HepG2 (cell line): ENCODE results near the gene CTSW. TPM values are rescaled to one million over a fixed set of nuclear protein-coding genes. Genes with fewer than 3 reads are reported as not detected.
A peak's percentile ranks its signal among the peaks of the same experiment; 100 is the strongest.

Experiments
- DNMT1 ChIP-seq: sonication (generic); formaldehyde crosslinking; IDR thresholded peaks from 2 replicates; pipeline ENCODE4 v1.5.1; 2020; ENCODE audit warnings: mild to moderate bottlenecking, missing genetic modification reagents
- MLLT10 ChIP-seq: sonication (generic); formaldehyde crosslinking; IDR thresholded peaks from 2 replicates; pipeline ENCODE4 v1.4.0; 2020; ENCODE audit warnings: missing genetic modification reagents
- PAF1 ChIP-seq: IDR thresholded peaks from 2 replicates; pipeline ENCODE4 v1.6.1; 2016; ENCODE audit warnings: missing genetic modification reagents, missing compliant biosample characterization
- RNF2 ChIP-seq: fragments of 450-650 bp; conservative IDR thresholded peaks from 2 replicates; pipeline ENCODE4 v1.6.1; 2016; ENCODE audit warnings: low read depth
- SETDB1 ChIP-seq: sonication (generic); formaldehyde crosslinking; IDR thresholded peaks from 2 replicates; pipeline ENCODE4 v1.5.1; 2020; ENCODE audit warnings: missing genetic modification reagents, mild to moderate bottlenecking, borderline replicate concordance
- TEAD2 ChIP-seq: sonication (generic); formaldehyde crosslinking; IDR thresholded peaks from 2 replicates; pipeline ENCODE4 v1.9.0; 2021; ENCODE audit warnings: missing genetic modification reagents
- ZBTB3 ChIP-seq: sonication (generic); formaldehyde crosslinking; IDR thresholded peaks from 2 replicates; pipeline ENCODE4 v1.4.0; 2020; ENCODE audit warnings: low read depth, mild to moderate bottlenecking, moderate library complexity, missing genetic modification reagents, borderline replicate concordance
- ZNF20 ChIP-seq: sonication (generic); formaldehyde crosslinking; IDR thresholded peaks from 2 replicates; pipeline ENCODE4 v1.4.0; 2020; ENCODE audit warnings: mild to moderate bottlenecking, moderate library complexity, missing genetic modification reagents
- ZNF264 ChIP-seq: sonication (generic); formaldehyde crosslinking; IDR thresholded peaks from 2 replicates; pipeline ENCODE4 v1.4.0; 2020; ENCODE audit warnings: missing genetic modification reagents
- ZNF557 ChIP-seq: sonication (generic); formaldehyde crosslinking; IDR thresholded peaks from 2 replicates; pipeline ENCODE4 v1.4.0; 2020; ENCODE audit warnings: missing genetic modification reagents
- ZNF7 ChIP-seq: IDR thresholded peaks from 2 replicates; pipeline ENCODE4 v1.6.1; 2016; ENCODE audit warnings: missing biosample characterization, missing genetic modification reagents
- ZNF713 ChIP-seq: sonication (generic); formaldehyde crosslinking; IDR thresholded peaks from 2 replicates; pipeline ENCODE4 v1.4.0; 2020; ENCODE audit warnings: mild to moderate bottlenecking, missing genetic modification reagents
- polyA plus RNA-seq, 8 experiments: library from polyadenylated mRNA; depleted of rRNA in 3 of 8; stranded (reverse) in 7 of 8; unstranded in 1 of 8; fragments of >200 nt; fragmentation: Illumina TruSeq in 4 of 8; extraction: Trizol in 4 of 8; gene quantifications; 2 replicates each; pipeline versions ENCODE4 v1.2.1 to v1.2.3, GENCODE V29; 2011 to 2016; ENCODE audit warnings: low read depth in 4 of 8, missing spikeins in 1 of 8, mixed read lengths in 1 of 8; ENCODE audit not compliant: insufficient read depth in 1 of 8
- total RNA-seq, 5 experiments: library from RNA; depleted of rRNA; stranded (reverse); fragments of >200 nt; fragmentation: Illumina TruSeq; extraction: Trizol; gene quantifications; 2 replicates each; pipeline ENCODE4 v1.2.3, GENCODE V29; 2016; ENCODE audit warnings: low read depth in 1 of 5
- TF ChIP-seq, protein P1 (sequence below): sonication (generic); formaldehyde crosslinking; IDR thresholded peaks from 2 replicates; pipeline ENCODE4 v1.4.0; 2020; ENCODE audit warnings: missing genetic modification reagents, mild to moderate bottlenecking, borderline replicate concordance
- TF ChIP-seq, protein P2 (sequence below): sonication (generic); formaldehyde crosslinking; IDR thresholded peaks from 2 replicates; pipeline ENCODE4 v1.5.1; 2020; ENCODE audit warnings: missing genetic modification reagents, mild to moderate bottlenecking, borderline replicate concordance
- TF ChIP-seq, protein P3 (sequence below): sonication (generic); formaldehyde crosslinking; IDR thresholded peaks from 2 replicates; pipeline ENCODE4 v1.4.0; 2020; ENCODE audit warnings: missing genetic modification reagents
- TF ChIP-seq, protein P4 (sequence below): sonication (generic); formaldehyde crosslinking; IDR thresholded peaks from 2 replicates; pipeline ENCODE4 v1.4.0; 2020; ENCODE audit warnings: missing genetic modification reagents
- TF ChIP-seq, protein P5 (sequence below): sonication (generic); formaldehyde crosslinking; IDR thresholded peaks from 2 replicates; pipeline ENCODE4 v1.8.0; 2022; ENCODE audit warnings: mild to moderate bottlenecking, missing genetic modification reagents; ENCODE audit not compliant: insufficient replicate concordance
- TF ChIP-seq, protein P6 (sequence below): sonication (generic); formaldehyde crosslinking; IDR thresholded peaks from 2 replicates; pipeline ENCODE4 v1.5.0; 2020; ENCODE audit warnings: missing genetic modification reagents, mild to moderate bottlenecking, borderline replicate concordance

The CTSW gene
- total and polyA plus RNA-seq, 2 of the 13 experiments (the other 11 are each of a cell fraction or from before 2014, with no cell fraction given): 0.09 TPM; not detected in 1

DNA sequence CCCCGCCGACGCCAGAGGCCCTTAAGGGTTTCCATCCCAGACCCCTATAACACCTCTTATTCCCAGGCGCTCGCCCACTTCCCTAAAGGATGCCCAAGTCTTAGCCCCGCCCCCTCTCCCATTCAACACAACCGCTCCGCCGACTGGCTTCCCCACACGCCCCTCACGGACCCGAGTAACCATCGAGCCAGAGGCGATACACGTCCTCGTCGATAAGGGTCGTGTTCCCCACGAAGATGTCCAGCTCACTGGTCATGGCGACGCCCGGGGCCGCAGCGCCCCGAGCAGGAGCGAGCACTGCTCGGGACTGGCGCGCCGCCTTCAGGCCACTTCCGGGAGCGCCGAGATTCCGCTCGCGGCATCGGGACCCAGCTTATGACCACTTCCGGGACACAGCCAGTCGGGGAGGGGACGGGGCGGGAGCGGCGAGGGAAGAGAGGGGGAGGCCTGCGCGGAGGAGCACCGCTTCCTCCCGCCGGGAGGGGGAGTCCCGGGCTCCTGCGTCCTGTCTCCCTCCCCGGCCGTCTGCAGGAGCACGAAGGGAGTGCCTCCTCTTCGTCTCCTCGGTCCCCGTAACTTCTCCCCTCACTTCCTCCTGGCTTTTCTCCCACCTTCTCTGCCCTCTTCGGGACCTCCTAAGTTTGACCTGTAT lies 8.7 kb downstream of the CTSW start, which contains the start of gene FIBP (continued):
- TF ChIP-seq, protein P1, sequence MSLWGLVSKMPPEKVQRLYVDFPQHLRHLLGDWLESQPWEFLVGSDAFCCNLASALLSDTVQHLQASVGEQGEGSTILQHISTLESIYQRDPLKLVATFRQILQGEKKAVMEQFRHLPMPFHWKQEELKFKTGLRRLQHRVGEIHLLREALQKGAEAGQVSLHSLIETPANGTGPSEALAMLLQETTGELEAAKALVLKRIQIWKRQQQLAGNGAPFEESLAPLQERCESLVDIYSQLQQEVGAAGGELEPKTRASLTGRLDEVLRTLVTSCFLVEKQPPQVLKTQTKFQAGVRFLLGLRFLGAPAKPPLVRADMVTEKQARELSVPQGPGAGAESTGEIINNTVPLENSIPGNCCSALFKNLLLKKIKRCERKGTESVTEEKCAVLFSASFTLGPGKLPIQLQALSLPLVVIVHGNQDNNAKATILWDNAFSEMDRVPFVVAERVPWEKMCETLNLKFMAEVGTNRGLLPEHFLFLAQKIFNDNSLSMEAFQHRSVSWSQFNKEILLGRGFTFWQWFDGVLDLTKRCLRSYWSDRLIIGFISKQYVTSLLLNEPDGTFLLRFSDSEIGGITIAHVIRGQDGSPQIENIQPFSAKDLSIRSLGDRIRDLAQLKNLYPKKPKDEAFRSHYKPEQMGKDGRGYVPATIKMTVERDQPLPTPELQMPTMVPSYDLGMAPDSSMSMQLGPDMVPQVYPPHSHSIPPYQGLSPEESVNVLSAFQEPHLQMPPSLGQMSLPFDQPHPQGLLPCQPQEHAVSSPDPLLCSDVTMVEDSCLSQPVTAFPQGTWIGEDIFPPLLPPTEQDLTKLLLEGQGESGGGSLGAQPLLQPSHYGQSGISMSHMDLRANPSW (CRISPR knock-in tag): 0 out of 2 replicates have a peak, but pooled peaks have one; percentile 77
- TF ChIP-seq ZNF7 (CRISPR knock-in tag): no peak
- TF ChIP-seq, protein P2, sequence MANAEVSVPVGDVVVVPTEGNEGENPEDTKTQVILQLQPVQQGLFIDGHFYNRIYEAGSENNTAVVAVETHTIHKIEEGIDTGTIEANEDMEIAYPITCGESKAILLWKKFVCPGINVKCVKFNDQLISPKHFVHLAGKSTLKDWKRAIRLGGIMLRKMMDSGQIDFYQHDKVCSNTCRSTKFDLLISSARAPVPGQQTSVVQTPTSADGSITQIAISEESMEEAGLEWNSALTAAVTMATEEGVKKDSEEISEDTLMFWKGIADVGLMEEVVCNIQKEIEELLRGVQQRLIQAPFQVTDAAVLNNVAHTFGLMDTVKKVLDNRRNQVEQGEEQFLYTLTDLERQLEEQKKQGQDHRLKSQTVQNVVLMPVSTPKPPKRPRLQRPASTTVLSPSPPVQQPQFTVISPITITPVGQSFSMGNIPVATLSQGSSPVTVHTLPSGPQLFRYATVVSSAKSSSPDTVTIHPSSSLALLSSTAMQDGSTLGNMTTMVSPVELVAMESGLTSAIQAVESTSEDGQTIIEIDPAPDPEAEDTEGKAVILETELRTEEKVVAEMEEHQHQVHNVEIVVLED: peak; percentile 72; the same call in 1 of the 2 replicates
- no peak for TF ChIP-seq ZBTB3 (CRISPR knock-in tag)
- no peak for TF ChIP-seq ZNF557
- TF ChIP-seq ZNF264 (CRISPR knock-in tag): 0 out of 2 replicates have a peak, but pooled peaks have one; percentile 15
- TF ChIP-seq RNF2: no peak; the same call in none of the 2 replicates
- TF ChIP-seq PAF1 (CRISPR knock-in tag): no peak
- TF ChIP-seq, protein P3, sequence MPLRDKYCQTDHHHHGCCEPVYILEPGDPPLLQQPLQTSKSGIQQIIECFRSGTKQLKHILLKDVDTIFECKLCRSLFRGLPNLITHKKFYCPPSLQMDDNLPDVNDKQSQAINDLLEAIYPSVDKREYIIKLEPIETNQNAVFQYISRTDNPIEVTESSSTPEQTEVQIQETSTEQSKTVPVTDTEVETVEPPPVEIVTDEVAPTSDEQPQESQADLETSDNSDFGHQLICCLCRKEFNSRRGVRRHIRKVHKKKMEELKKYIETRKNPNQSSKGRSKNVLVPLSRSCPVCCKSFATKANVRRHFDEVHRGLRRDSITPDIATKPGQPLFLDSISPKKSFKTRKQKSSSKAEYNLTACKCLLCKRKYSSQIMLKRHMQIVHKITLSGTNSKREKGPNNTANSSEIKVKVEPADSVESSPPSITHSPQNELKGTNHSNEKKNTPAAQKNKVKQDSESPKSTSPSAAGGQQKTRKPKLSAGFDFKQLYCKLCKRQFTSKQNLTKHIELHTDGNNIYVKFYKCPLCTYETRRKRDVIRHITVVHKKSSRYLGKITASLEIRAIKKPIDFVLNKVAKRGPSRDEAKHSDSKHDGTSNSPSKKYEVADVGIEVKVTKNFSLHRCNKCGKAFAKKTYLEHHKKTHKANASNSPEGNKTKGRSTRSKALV (CRISPR knock-in tag): peak; percentile 30; the same call in 1 of the 2 replicates
- TF ChIP-seq ZNF20 (CRISPR knock-in tag): no peak
- TF ChIP-seq TEAD2 (CRISPR knock-in tag): no peak
- no peak for TF ChIP-seq ZNF713 (CRISPR knock-in tag)
- TF ChIP-seq, protein P4, sequence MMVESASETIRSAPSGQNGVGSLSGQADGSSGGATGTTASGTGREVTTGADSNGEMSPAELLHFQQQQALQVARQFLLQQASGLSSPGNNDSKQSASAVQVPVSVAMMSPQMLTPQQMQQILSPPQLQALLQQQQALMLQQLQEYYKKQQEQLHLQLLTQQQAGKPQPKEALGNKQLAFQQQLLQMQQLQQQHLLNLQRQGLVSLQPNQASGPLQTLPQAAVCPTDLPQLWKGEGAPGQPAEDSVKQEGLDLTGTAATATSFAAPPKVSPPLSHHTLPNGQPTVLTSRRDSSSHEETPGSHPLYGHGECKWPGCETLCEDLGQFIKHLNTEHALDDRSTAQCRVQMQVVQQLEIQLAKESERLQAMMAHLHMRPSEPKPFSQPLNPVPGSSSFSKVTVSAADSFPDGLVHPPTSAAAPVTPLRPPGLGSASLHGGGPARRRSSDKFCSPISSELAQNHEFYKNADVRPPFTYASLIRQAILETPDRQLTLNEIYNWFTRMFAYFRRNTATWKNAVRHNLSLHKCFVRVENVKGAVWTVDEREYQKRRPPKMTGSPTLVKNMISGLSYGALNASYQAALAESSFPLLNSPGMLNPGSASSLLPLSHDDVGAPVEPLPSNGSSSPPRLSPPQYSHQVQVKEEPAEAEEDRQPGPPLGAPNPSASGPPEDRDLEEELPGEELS (CRISPR knock-in tag): no peak; the same call in none of the 2 replicates
- TF ChIP-seq MLLT10 (CRISPR knock-in tag): no peak
- TF ChIP-seq SETDB1: no peak
- TF ChIP-seq, protein P5, sequence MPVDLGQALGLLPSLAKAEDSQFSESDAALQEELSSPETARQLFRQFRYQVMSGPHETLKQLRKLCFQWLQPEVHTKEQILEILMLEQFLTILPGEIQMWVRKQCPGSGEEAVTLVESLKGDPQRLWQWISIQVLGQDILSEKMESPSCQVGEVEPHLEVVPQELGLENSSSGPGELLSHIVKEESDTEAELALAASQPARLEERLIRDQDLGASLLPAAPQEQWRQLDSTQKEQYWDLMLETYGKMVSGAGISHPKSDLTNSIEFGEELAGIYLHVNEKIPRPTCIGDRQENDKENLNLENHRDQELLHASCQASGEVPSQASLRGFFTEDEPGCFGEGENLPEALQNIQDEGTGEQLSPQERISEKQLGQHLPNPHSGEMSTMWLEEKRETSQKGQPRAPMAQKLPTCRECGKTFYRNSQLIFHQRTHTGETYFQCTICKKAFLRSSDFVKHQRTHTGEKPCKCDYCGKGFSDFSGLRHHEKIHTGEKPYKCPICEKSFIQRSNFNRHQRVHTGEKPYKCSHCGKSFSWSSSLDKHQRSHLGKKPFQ (CRISPR knock-in tag): peak; percentile 22
- TF ChIP-seq, protein P6, sequence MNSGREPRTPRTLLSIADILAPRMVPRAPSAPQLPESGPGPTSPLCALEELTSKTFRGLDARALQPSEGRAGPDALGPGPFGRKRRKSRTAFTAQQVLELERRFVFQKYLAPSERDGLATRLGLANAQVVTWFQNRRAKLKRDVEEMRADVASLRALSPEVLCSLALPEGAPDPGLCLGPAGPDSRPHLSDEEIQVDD (CRISPR knock-in tag): no peak; the same call in 1 of the 2 replicates
- no peak for TF ChIP-seq DNMT1
